Heart left ventricle (tissue), 16 donors: ENCODE data around the gene BCAS1. TPM values are rescaled to one million over a fixed set of nuclear protein-coding genes. Genes with fewer than 3 reads are reported as not detected.

Source experiments
- ATAC-seq, 4 donors: fragments of 200-7000 bp; cut with Tn5 transposase; one replicate each; pipeline ENCODE4 v1.9.1; 2020 to 2022; ENCODE audit warnings: moderate library complexity in 4 of 4, mild to moderate bottlenecking in 3 of 4, moderate number of reproducible peaks in 1 of 4
- DNase-seq, 5 donors: peaks; one replicate each; pipeline ENCODE4 v3.0.0-alpha.2; 2020
- H3K27ac ChIP-seq, 12 donors: fragments of 200-600 bp; sonication (generic) in 4 of 12; one replicate each; pipeline versions ENCODE4 v1.5.0 to v1.8.0; 2016 to 2022; ENCODE audit warnings: mild to moderate bottlenecking in 2 of 12
- H3K27me3 ChIP-seq, 9 donors: fragments of 200-600 bp; sonication (generic) in 2 of 9; one replicate each; pipeline versions ENCODE4 v1.5.1 to v1.8.0; 2016 to 2022; ENCODE audit warnings: mild to moderate bottlenecking in 3 of 9
- H3K36me3 ChIP-seq, 9 donors: fragments of 200-600 bp; sonication (generic) in 2 of 9; one replicate each; pipeline versions ENCODE4 v1.5.0 to v1.8.0; 2018 to 2022; ENCODE audit warnings: mild to moderate bottlenecking in 2 of 9
- H3K4me1 ChIP-seq, 12 donors: fragments of 200-600 bp; sonication (generic) in 4 of 12; one replicate each; pipeline versions ENCODE4 v1.5.0 to v1.8.0; 2016 to 2022; ENCODE audit warnings: mild to moderate bottlenecking in 3 of 12
- H3K4me3 ChIP-seq, 12 donors: fragments of 200-600 bp; sonication (generic) in 4 of 12; one replicate each; pipeline versions ENCODE4 v1.5.0 to v1.8.0; 2017 to 2022; ENCODE audit warnings: mild to moderate bottlenecking in 9 of 12, moderate library complexity in 4 of 12
- H3K9me3 ChIP-seq, 12 donors: fragments of 200-600 bp; sonication (generic) in 4 of 12; one replicate each; pipeline versions ENCODE4 v1.5.0 to v1.8.0; 2016 to 2022; ENCODE audit warnings: mild to moderate bottlenecking in 1 of 12
- CTCF ChIP-seq, 12 donors: fragments of 200-600 bp; sonication (generic) in 4 of 12; IDR thresholded peaks; one replicate each; pipeline versions ENCODE4 v1.5.0 to v1.8.0; 2018 to 2022; ENCODE audit warnings: antibody characterized with exemption in 12 of 12, mild to moderate bottlenecking in 5 of 12
- POLR2A ChIP-seq, 2 donors: fragments of 450-650 bp; IDR thresholded peaks; one replicate each; pipeline ENCODE4 v1.6.1; 2017; ENCODE audit warnings: antibody characterized with exemption in 2 of 2, mild to moderate bottlenecking in 2 of 2, moderate library complexity in 2 of 2
- WGBS, 4 donors: extraction: QIAGEN DNeasy Blood & Tissue Kit in 2 of 4; methylation state at CpG; one replicate each; pipeline versions ENCODE4 v1.1.5 to v1.1.7; 2013 to 2018; 5-methylcytosine and 5-hydroxymethylcytosine counted together
- intact Hi-C, 10 donors: fragments of 100-400 bp; cut with DNase I; formaldehyde crosslinking; loops; one replicate each; pipeline versions ENCODE4 v1.11.1 to v1.14.2; 2022
- long read RNA-seq, 3 donors: library from polyadenylated mRNA; unstranded; transcript quantifications; one replicate each; pipeline ENCODE4 v2.0.0, GENCODE V29; 2020 to 2021
- polyA plus RNA-seq, 2 donors: library from polyadenylated mRNA; stranded (reverse); fragments of 200-250 nt; gene quantifications; one replicate each; pipeline ENCODE4 v1.2.3, GENCODE V29; 2013
- total RNA-seq, 9 donors: library from RNA; depleted of rRNA in 2 of 9; stranded (reverse); fragments of >200 nt in 2 of 9; fragmentation: NEBNext Ultra II Directional in 3 of 9; extraction: Animal tissue kit (Norgen Biotek cat#: 25700) in 3 of 9; gene quantifications; one replicate each; pipeline versions ENCODE4 v1.1.0 to v1.2.4, GENCODE V29; 2016 to 2023
- donor health status: ischemic (EF 13 %, LVEDD 7.1; RV severe dilation, severe dysfunction).
- donor health status: healthy with polysubstance abuse.
- donor health status: DM: no; HTN: yes; CAD: no.
- donor health status: DM: no; HTN: no; CAD: no.
- donor health status: ischemic (EF 25% LVEDD 6.9; RV normal size, moderate dysfunction).
- donor health status: ischemic (EF 25% LVEDD 5.7; RV mildly dilated, moderate dysfunction).
- donor health status: healthy.
- donor health status: DM: yes; HTN: yes; CAD: no.
- donor health status: ischemic (EF 35%, LVEDD 5.7; RV mildly dilated, moderate dysfunction).
- donor health status: nonischemic (EF 11% LVEDD 7.7; RV severe dilation, severe dysfunction).
- donor health status: DM: yes; HTN: yes; CAD: no.
- donor health status: PGD.
- donor health status: ischemic (EF 29% LVEDD 5.4; RV normal size, mild dysfunction).
- donor health status: nonischemic (EF 23%, LVEDD 6.1; RV moderate dilation, normal function).

Gene BCAS1
- total RNA-seq = not detected
- not detected for polyA plus RNA-seq
- long read RNA-seq, donor 1 = 0 reads
- long read RNA-seq, donor 2 = 0 reads
- long read RNA-seq, donor 3 = 0 reads

- no peak within 1 kb of the TSS for H3K4me3 ChIP-seq
- ATAC-seq (no peak), DNase-seq (no peak)
- no peaks in the 10 kb centered on the region for H3K9me3 ChIP-seq
- intact Hi-C loops = no loop called here
- TF ChIP-seq POLR2A (IDR thresholded peaks at IDR 0.05) (no peak), CTCF (IDR thresholded peaks at IDR 0.05) (no peak)
- no peak within 1 kb of the TSS for H3K27ac ChIP-seq
- H3K27me3 ChIP-seq = peaks cover 0 to 11% (median 0%) of the 10 kb centered on the region in 9 donors
- H3K36me3 ChIP-seq = no peaks in the 10 kb centered on the region
- H3K4me1 ChIP-seq = no peaks in the 10 kb centered on the region
- 61 to 71% (median 67%) methylated on average over 11 of the region's 11 CpGs for WGBS, 4 donors
Observed at GRCh38 chr20:54070187-54070987, at the start of gene BCAS1. TSS of gene BCAS1 (minus strand) at chr20:54070594. CDS start at chr20:54058718, 11,876 bp downstream.

GRCh38 chr20:54119744-54120143 lies 49.4 kb upstream of the BCAS1 start:
- ATAC-seq (no peak), DNase-seq (no peak)
- 65 to 71% (median 67%) methylated on average over 2 of the region's 2 CpGs for WGBS, 4 donors
- H3K4me1 ChIP-seq = peaks cover 0 to 8% (median 0%) of the 10 kb centered on the region in 12 donors
- TF ChIP-seq CTCF (IDR thresholded peaks at IDR 0.05) = no peak
- TF ChIP-seq POLR2A (IDR thresholded peaks at IDR 0.05) = no peak
- no peaks in the 10 kb centered on the region for H3K9me3 ChIP-seq
- H3K4me3 ChIP-seq = no peak overlapping the region
- no peaks in the 10 kb centered on the region for H3K27me3 ChIP-seq
- intact Hi-C loops = no loop called here
- no peak overlapping the region for H3K27ac ChIP-seq
- no peaks in the 10 kb centered on the region for H3K36me3 ChIP-seq

- no peaks in the 10 kb centered on the region for H3K9me3 ChIP-seq
- TF ChIP-seq CTCF (IDR thresholded peaks at IDR 0.05) (no peak), POLR2A (IDR thresholded peaks at IDR 0.05) (no peak)
- H3K27me3 ChIP-seq = peaks cover 0 to 2% (median 0%) of the 10 kb centered on the region in 9 donors
- H3K36me3 ChIP-seq = no peaks in the 10 kb centered on the region
- WGBS, 4 donors = 78 to 81% (median 78%) methylated on average over 9 of the region's 9 CpGs
- no peak overlapping the region for H3K4me3 ChIP-seq
- intact Hi-C loops = no loop called here
- ATAC-seq = no peak
- H3K4me1 ChIP-seq = peaks cover 0 to 8% (median 0%) of the 10 kb centered on the region in 12 donors
- DNase-seq = no peak
- H3K27ac ChIP-seq = no peak overlapping the region
Observed at GRCh38 chr20:54118220-54119001, 48.0 kb upstream of the BCAS1 start.
